ENCODE measurements around the gene FMN1. TPM values are rescaled to one million over a fixed set of nuclear protein-coding genes. Genes with fewer than 3 reads are reported as not detected.

Gene FMN1
- polyA plus RNA-seq, 3 donors, result 0.28 to 3.7 (median 0.34) TPM

- Histone ChIP-seq H3K9me3 (replicated peaks in 1 of 2; ENCODE audit: control insufficient read depth in 1 of 2, insufficient read depth in 1 of 2, low read length in 2 of 2) (peaks cover 0 to 7% of the 10 kb centered on the region in 2 donors), H4K20me1 (ENCODE audit: insufficient read depth, low read length) (no peaks in the 10 kb centered on the region), H3K9ac (ENCODE audit: insufficient read depth, low read length, poor library complexity, severe bottlenecking) (no peak overlapping the region), H3K4me3 (replicated peaks in 1 of 3; ENCODE audit: low read depth in 2 of 3, low read length in 3 of 3) (no peak overlapping the region), H3K36me3 (replicated peaks in 1 of 2; ENCODE audit: control insufficient read depth in 1 of 2, insufficient read depth in 2 of 2, low read length in 2 of 2) (no peaks in the 10 kb centered on the region), H3K27me3 (ENCODE audit: control insufficient read depth in 2 of 2, insufficient read depth in 2 of 2, low read length in 2 of 2) (no peaks in the 10 kb centered on the region), H3K4me2 (replicated peaks; ENCODE audit: extremely low read depth, low read length, poor library complexity, severe bottlenecking) (no peak overlapping the region), H2AFZ (ENCODE audit: insufficient read depth, low read depth, low read length, poor library complexity, severe bottlenecking) (no peak overlapping the region), H3K4me1 (ENCODE audit: control insufficient read depth in 1 of 2, insufficient read depth in 2 of 2, low read length in 2 of 2) (no peaks in the 10 kb centered on the region), H3K79me2 (ENCODE audit: insufficient read depth, low read length) (no peaks in the 10 kb centered on the region), H3K27ac (ENCODE audit: low read depth in 1 of 2, low read length in 2 of 2) (no peak overlapping the region)
- Mint-ChIP-seq H3K4me3 (no peak overlapping the region), H3K27me3 (ENCODE audit: low read depth in 3 of 3) (peaks cover 0 to 4% (median 0%) of the 10 kb centered on the region in 3 donors), H3K4me1 (no peaks in the 10 kb centered on the region), H3K36me3 (no peaks in the 10 kb centered on the region), H3K27ac (no peak overlapping the region), H3K9me3 (peaks cover 0 to 7% (median 1%) of the 10 kb centered on the region in 7 donors)
- 83% methylated on average over 3 of the region's 3 CpGs for WGBS (ENCODE audit: insufficient coverage)
- no peak for TF ChIP-seq CTCF (IDR thresholded peaks at IDR 0.05)
- DNase-seq, result no peak
- intact Hi-C loops (cut with micrococcal nuclease), result no loop called here
Observed at GRCh38 chr15:32781781-32782180, 412.7 kb downstream of the FMN1 start.

- H3K4me2 ChIP-seq (replicated peaks; ENCODE audit: extremely low read depth, low read length, poor library complexity, severe bottlenecking), result no peak overlapping the region
- H3K27ac Mint-ChIP-seq, result no peak overlapping the region
- intact Hi-C loops (cut with micrococcal nuclease), result no loop called here
- no peaks in the 10 kb centered on the region for H3K4me1 Mint-ChIP-seq
- peaks cover 0 to 7% (median 2%) of the 10 kb centered on the region in 3 donors for H3K27me3 Mint-ChIP-seq (ENCODE audit: low read depth in 3 of 3)
- H2AFZ ChIP-seq (ENCODE audit: insufficient read depth, low read depth, low read length, poor library complexity, severe bottlenecking), result no peak overlapping the region
- no peak overlapping the region for H3K4me3 ChIP-seq (replicated peaks in 1 of 3; ENCODE audit: low read depth in 2 of 3, low read length in 3 of 3)
- H3K9ac ChIP-seq (ENCODE audit: insufficient read depth, low read length, poor library complexity, severe bottlenecking), result no peak overlapping the region
- H3K9me3 ChIP-seq (replicated peaks in 1 of 2; ENCODE audit: control insufficient read depth in 1 of 2, insufficient read depth in 1 of 2, low read length in 2 of 2), result peaks cover 0 to 7% of the 10 kb centered on the region in 2 donors
- TF ChIP-seq CTCF (IDR thresholded peaks at IDR 0.05), result no peak
- H3K27ac ChIP-seq (ENCODE audit: low read depth in 1 of 2, low read length in 2 of 2), result no peak overlapping the region
- H3K9me3 Mint-ChIP-seq, result peaks cover 0 to 7% (median 0%) of the 10 kb centered on the region in 7 donors
- H3K4me3 Mint-ChIP-seq, result no peak overlapping the region
- H3K36me3 ChIP-seq (replicated peaks in 1 of 2; ENCODE audit: control insufficient read depth in 1 of 2, insufficient read depth in 2 of 2, low read length in 2 of 2), result peaks cover 4 to 6% of the 10 kb centered on the region in 2 donors
- no peaks in the 10 kb centered on the region for H3K79me2 ChIP-seq (ENCODE audit: insufficient read depth, low read length)
- H3K36me3 Mint-ChIP-seq, result peaks cover 5 to 11% of the 10 kb centered on the region in 2 donors
- H4K20me1 ChIP-seq (ENCODE audit: insufficient read depth, low read length), result no peaks in the 10 kb centered on the region
- no CpG with 5 or more reads among the region's 4 CpGs for WGBS (ENCODE audit: insufficient coverage)
- H3K27me3 ChIP-seq (ENCODE audit: control insufficient read depth in 2 of 2, insufficient read depth in 2 of 2, low read length in 2 of 2), result no peaks in the 10 kb centered on the region
- H3K4me1 ChIP-seq (ENCODE audit: control insufficient read depth in 1 of 2, insufficient read depth in 2 of 2, low read length in 2 of 2), result no peaks in the 10 kb centered on the region
- DNase-seq, result no peak
Observed at GRCh38 chr15:32778391-32779176, 415.9 kb downstream of the FMN1 start.
